Measurements from ENCODE around the gene ARHGEF7. TPM values are rescaled to one million over a fixed set of nuclear protein-coding genes. Genes with fewer than 3 reads are reported as not detected.

Gene ARHGEF7
- polyA plus RNA-seq, 1 experiment: 32.0 TPM

GRCh38 chr13:111181977-111182376, 66.9 kb downstream of the ARHGEF7 start:
- Histone ChIP-seq H3K36me3 (ENCODE audit: control insufficient read depth, insufficient read depth, low read length) (peaks cover 3% of the 10 kb centered on the region; the same call in 1 of the 2 replicates), H3K27me3 (ENCODE audit: control insufficient read depth, insufficient read depth, low read length) (no peaks in the 10 kb centered on the region), H3K4me3 (ENCODE audit: low read depth, low read length) (no peak overlapping the region)
- no peak for DNase-seq (ENCODE audit: low read depth)
- ChIA-PET POLR2A (no interaction called here), CTCF (interaction anchor here (0.8 kb wide), 1 partner anchor 14 kb away, joined by 3 read pairs; no protein-coding TSS in a partner anchor)
- no peak for TF ChIP-seq CTCF (IDR thresholded peaks at IDR 0.05; ENCODE audit: insufficient read depth, low read depth, low read length)

- DNase-seq (ENCODE audit: low read depth): no peak
- ChIA-PET CTCF (interaction anchor here (0.8 kb wide), 1 partner anchor 13 kb away, joined by 3 read pairs; no protein-coding TSS in a partner anchor), POLR2A (no interaction called here)
- H3K4me3 ChIP-seq (ENCODE audit: low read depth, low read length): no peak overlapping the region
- no peaks in the 10 kb centered on the region for H3K27me3 ChIP-seq (ENCODE audit: control insufficient read depth, insufficient read depth, low read length)
- no peak for TF ChIP-seq CTCF (IDR thresholded peaks at IDR 0.05; ENCODE audit: insufficient read depth, low read depth, low read length)
- H3K36me3 ChIP-seq (ENCODE audit: control insufficient read depth, insufficient read depth, low read length): peaks cover 1% of the 10 kb centered on the region; the same call in 1 of the 2 replicates
Observed at GRCh38 chr13:111183087-111183645, 68.1 kb downstream of the ARHGEF7 start.

- no peak overlapping the region for H3K4me3 ChIP-seq (ENCODE audit: low read depth, low read length)
- no peaks in the 10 kb centered on the region for H3K27me3 ChIP-seq (ENCODE audit: control insufficient read depth, insufficient read depth, low read length)
- ChIA-PET CTCF (interaction anchor here (1.2 kb wide), 1 partner anchor 10 kb away, joined by 3 read pairs; no protein-coding TSS in a partner anchor), POLR2A (no interaction called here)
- no peak for TF ChIP-seq CTCF (IDR thresholded peaks at IDR 0.05; ENCODE audit: insufficient read depth, low read depth, low read length)
- no peak for DNase-seq (ENCODE audit: low read depth)
- peaks cover 1% of the 10 kb centered on the region; the same call in 1 of the 2 replicates for H3K36me3 ChIP-seq (ENCODE audit: control insufficient read depth, insufficient read depth, low read length)
Observed at GRCh38 chr13:111183959-111184358, 68.8 kb downstream of the ARHGEF7 start.

- TF ChIP-seq CTCF (IDR thresholded peaks at IDR 0.05; ENCODE audit: insufficient read depth, low read depth, low read length): no peak
Observed at GRCh38 chr13:111184458-111185401, 69.6 kb downstream of the ARHGEF7 start.

GRCh38 chr13:111186305-111186935, 71.3 kb downstream of the ARHGEF7 start:
- Histone ChIP-seq H3K4me3 (ENCODE audit: low read depth, low read length) (no peak overlapping the region), H3K36me3 (ENCODE audit: control insufficient read depth, insufficient read depth, low read length) (peaks cover 1% of the 10 kb centered on the region; the same call in 1 of the 2 replicates), H3K27me3 (ENCODE audit: control insufficient read depth, insufficient read depth, low read length) (no peaks in the 10 kb centered on the region)
- POLR2A ChIA-PET: no interaction called here
- DNase-seq (ENCODE audit: low read depth): no peak
- TF ChIP-seq CTCF (IDR thresholded peaks at IDR 0.05; ENCODE audit: insufficient read depth, low read depth, low read length): no peak
- CTCF ChIA-PET: no interaction called here

More at GRCh38 chr13:111184458-111185401, 69.6 kb downstream of the ARHGEF7 start:
- CTCF ChIA-PET: interaction anchor here (1.2 kb wide), 1 partner anchor 9 kb away, joined by 3 read pairs; no protein-coding TSS in a partner anchor
- Histone ChIP-seq H3K27me3 (ENCODE audit: control insufficient read depth, insufficient read depth, low read length) (no peaks in the 10 kb centered on the region), H3K36me3 (ENCODE audit: control insufficient read depth, insufficient read depth, low read length) (peaks cover 1% of the 10 kb centered on the region; the same call in 1 of the 2 replicates), H3K4me3 (ENCODE audit: low read depth, low read length) (no peak overlapping the region)
- no peak for DNase-seq (ENCODE audit: low read depth)
- POLR2A ChIA-PET: no interaction called here

Data from BJ (cell line).